ENCODE results near the gene ABI2.
"Not testable (repeated sequence)": the region's sequence is repeated elsewhere in the genome, so short reads cannot be mapped to it uniquely, and the experiment has no call there.

Gene ABI2

GRCh38 chr2:203327901-203328759 lies at the start of gene ABI2:
Gene ABI2 (plus strand): TSS chr2:203328394. CDS start chr2:203328515, 121 bp downstream.
- peak; percentile 94 for DNase-seq

GRCh38 chr2:203279288-203279687 lies 48.9 kb upstream of the ABI2 start:
- DNase-seq: no peak

GRCh38 chr2:203280428-203281064 lies 47.6 kb upstream of the ABI2 start:
- no peak for DNase-seq

GRCh38 chr2:203282101-203282500 lies 46.1 kb upstream of the ABI2 start:
- DNase-seq: no peak

- no peak for DNase-seq
Measured at GRCh38 chr2:203286532-203286931, 41.7 kb upstream of the ABI2 start.

GRCh38 chr2:203301667-203302066 lies 26.5 kb upstream of the ABI2 start:
- DNase-seq: no peak

GRCh38 chr2:203302586-203302985 lies 25.6 kb upstream of the ABI2 start:
- not testable (repeated sequence) for DNase-seq

- no peak for DNase-seq
Measured at GRCh38 chr2:203310688-203311436, 17.3 kb upstream of the ABI2 start.

- no peak for DNase-seq
Measured at GRCh38 chr2:203326356-203326755, 1.8 kb upstream of the ABI2 start.

- DNase-seq: no peak
Measured at GRCh38 chr2:203327582-203327900, 653 bp upstream of the ABI2 start.

GRCh38 chr2:203328760-203329540 lies 756 bp downstream of the ABI2 start:
- DNase-seq: peak; percentile 71

GRCh38 chr2:203330434-203330833 lies 2.2 kb downstream of the ABI2 start:
- DNase-seq: no peak

GRCh38 chr2:203338322-203338721 lies 10.1 kb downstream of the ABI2 start:
- DNase-seq: no peak

GRCh38 chr2:203340791-203341487 lies 12.7 kb downstream of the ABI2 start:
- no peak for DNase-seq

- DNase-seq: no peak
Measured at GRCh38 chr2:203341741-203342310, 13.6 kb downstream of the ABI2 start.

GRCh38 chr2:203342374-203342773 lies 14.2 kb downstream of the ABI2 start:
- DNase-seq: not testable (repeated sequence)

GRCh38 chr2:203344667-203345066 lies 16.5 kb downstream of the ABI2 start:
- DNase-seq: no peak

GRCh38 chr2:203346612-203347011 lies 18.4 kb downstream of the ABI2 start:
- DNase-seq: no peak

- no peak for DNase-seq
Measured at GRCh38 chr2:203347375-203347774, 19.2 kb downstream of the ABI2 start.

- no peak for DNase-seq
Measured at GRCh38 chr2:203352604-203353255, 24.5 kb downstream of the ABI2 start.

- DNase-seq: no peak
Measured at GRCh38 chr2:203354966-203355365, 26.8 kb downstream of the ABI2 start.
